LNCAP (cell line): ENCODE data around the gene PTPRN2.

Experiments
- TF ChIP-seq, protein P1 (sequence below): fragments of 450-650 bp; IDR thresholded peaks from 2 replicates; pipeline ENCODE4 v1.5.1; 2017; ENCODE audit warnings: mild to moderate bottlenecking

Gene PTPRN2

DNA sequence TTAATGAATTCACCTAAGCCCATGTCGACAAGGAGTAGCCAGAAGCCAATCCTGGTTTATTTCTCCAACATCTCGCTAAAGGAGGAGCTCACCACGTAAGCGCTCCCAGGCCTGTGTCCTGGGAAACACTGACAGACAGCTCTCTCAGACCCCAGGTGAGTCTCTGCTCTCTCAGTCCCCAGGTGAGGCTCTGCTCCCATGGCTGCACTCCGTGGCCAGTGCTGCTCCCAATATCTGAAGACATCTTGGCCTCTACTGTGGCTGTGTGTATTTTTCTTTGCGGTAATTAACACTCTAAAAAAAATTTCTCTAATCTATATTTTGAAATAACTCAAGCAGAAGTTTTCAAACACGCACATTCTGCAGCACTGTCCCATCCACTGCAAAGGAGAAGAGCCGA lies 564.5 kb downstream of the PTPRN2 start:
- TF ChIP-seq, protein P1, sequence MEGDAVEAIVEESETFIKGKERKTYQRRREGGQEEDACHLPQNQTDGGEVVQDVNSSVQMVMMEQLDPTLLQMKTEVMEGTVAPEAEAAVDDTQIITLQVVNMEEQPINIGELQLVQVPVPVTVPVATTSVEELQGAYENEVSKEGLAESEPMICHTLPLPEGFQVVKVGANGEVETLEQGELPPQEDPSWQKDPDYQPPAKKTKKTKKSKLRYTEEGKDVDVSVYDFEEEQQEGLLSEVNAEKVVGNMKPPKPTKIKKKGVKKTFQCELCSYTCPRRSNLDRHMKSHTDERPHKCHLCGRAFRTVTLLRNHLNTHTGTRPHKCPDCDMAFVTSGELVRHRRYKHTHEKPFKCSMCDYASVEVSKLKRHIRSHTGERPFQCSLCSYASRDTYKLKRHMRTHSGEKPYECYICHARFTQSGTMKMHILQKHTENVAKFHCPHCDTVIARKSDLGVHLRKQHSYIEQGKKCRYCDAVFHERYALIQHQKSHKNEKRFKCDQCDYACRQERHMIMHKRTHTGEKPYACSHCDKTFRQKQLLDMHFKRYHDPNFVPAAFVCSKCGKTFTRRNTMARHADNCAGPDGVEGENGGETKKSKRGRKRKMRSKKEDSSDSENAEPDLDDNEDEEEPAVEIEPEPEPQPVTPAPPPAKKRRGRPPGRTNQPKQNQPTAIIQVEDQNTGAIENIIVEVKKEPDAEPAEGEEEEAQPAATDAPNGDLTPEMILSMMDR: no peak

DNA sequence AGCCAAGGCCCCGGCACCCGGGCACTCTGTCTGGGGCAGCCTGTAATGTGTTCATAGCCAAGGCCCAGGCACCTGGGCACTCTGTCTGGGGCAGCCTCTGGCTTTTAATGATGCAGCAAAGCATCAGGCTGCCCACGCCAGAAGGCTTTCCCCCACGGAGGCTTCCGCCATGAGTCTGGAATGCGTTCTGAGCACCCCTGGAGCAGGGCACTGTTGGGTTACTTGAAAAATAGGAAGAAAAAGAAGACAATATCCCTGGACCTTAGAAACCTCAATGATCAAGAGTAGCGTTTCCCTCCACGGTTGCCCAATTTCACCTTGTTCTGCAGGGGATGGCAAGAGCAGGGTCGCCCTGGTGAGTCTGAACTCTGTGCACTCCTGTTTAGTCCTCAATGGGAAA lies 565.0 kb downstream of the PTPRN2 start:
- TF ChIP-seq, protein P1: no peak

DNA sequence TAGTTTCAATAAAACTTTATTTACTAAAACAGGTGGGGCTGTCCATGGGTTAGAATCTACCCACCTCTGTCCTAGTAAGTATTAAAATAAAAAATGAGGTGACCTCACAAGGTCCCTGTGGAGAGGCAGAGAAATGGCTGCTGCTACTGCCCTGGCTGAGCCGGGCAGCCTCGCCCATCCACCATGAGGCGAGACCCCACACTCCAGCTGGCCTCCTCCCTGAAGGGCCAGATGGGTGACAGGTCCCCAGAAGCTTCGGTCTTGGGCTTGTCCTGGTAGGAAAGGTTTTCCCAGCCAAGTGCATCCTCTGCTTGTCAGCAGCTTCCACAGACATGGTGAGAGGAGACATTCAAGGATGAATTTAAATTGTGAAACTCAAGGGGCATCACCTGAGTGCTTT lies 565.8 kb downstream of the PTPRN2 start:
- TF ChIP-seq, protein P1: no peak

DNA sequence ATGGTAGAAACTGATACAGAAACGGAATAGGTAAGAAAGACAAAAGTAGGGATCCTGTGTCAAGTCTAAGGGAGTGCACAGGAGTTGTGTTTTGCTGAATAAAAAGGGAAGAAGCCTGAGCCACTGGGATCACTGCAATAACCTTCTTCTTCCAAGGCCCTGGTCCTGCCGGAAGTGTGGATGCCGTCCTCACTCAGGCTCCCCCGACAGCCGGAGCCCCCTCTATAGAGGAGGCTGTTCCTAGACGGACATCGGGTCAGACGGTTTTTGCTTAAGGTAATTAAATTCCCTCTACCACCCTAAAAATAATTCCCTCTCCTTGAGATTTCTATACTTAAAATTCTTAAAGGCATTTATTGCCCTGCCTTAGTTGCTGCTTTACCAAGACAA lies 566.9 kb downstream of the PTPRN2 start:
- TF ChIP-seq, protein P1: no peak

DNA sequence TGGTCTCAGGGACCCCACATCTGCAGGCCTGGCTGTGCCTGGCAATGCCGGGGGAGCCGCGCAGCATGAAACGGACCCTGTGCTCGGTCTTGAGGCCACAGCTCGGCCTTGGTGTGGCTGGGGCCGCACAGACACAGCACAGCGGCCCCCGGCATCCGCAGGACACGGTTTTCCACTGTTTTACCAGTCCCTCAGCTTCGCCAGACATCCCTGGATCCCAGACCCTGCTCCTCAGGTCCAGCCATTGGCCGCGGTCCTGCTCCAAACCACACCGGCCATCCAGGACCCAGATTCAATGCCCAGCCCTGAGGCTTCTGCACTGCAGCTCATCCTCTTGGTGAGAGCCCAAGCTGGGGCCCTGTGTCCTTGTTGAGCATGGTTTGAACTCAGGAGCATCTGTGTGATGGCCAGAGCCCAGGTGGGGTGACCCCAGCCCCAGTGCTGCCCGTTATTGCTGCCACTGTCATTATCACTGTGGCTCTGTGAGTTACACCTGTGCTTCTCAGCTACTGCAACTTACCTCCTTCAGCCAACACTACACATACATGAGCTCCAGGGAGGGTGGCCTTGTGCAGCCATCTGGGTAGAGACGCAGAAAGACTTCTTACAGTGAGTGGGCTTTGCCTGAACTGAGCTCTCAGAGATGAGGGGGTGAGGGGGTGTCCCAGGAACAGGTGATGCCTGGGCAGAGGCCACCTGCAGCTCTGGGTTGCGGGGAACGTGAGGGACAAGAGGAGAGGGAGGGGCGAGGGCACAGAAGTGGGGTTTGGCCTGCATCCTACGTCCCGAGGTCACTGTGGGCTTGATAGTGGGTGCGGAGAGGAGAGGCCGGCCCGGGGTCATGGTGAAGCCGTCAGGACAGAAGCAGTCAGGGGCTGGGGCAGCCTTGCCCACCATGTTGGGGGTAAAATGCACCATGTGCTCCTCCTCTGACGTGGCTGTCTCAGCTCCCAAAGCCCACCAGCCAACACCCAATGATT lies 567.6 kb downstream of the PTPRN2 start:
- TF ChIP-seq, protein P1: no peak

DNA sequence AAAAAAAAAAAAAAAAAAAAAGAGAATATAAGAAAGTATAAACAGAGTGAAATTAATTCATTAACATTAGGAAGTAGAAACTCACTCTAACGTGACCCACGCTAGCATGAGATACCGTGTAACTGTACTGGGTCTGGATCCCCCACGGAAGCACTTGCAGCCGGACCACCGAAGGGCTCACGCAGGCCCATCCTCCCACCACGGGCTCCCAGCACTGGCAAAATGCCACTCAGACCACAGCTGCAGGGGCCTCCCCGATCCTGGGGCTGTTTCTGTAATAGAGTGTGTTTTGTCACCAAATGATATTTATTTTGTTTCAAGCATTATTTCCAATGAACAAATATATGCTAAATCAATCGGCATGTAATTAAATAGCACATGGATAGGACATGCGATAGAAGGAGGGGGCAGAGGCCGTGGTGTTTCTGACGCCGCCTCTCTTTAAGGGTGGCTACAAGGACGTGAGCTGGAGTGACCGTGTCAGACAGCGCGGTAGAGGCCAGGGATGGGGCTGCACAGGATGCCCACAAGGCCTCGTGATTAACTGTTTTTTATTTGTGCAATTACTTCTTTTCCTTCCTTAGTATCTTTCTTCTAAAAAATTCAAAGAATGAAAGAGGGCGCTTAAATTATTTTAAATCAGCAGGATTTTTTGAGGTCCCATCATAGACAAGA lies 568.5 kb downstream of the PTPRN2 start:
- TF ChIP-seq, protein P1: no peak

DNA sequence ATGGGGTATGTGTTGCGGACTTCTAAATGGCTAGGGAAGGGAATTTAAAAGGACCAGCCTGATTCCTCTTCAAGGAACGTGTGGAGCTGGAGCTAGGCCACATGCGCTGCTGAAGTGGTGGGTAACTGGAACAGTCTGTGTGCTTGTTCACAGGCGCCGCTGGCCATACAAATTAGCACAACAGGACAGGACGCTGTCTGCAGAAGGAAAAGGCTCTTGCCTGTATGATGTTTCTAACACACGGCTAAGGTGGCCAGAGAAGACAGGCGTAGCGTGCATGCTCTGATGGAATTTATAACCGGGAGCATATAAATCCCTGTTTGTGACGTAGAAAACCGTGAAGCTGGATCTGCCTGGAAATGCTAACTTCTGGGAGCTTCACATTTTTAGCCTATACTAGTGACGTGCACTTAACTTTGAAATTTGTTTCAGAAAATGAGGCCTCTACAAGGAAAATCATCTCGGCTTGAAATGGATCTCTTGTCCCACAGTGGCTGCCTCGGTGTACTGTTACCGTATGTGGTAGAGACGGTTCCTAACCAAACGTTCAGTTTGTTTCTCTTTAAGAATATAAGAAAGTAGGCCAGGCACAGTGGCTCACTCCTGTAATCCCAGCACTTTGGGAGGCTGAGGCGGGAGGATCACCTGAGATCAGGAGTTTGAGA lies 569.4 kb downstream of the PTPRN2 start:
- TF ChIP-seq, protein P1: no peak
